IMR-90 (cell line): ENCODE data around the gene AFDN. TPM values are rescaled to one million over a fixed set of nuclear protein-coding genes. Genes with fewer than 3 reads are reported as not detected.

Source experiments
- ATAC-seq: fragments of 200-7000 bp; cut with Tn5 transposase; 2 replicates; pipeline ENCODE4 v1.9.1; 2020; ENCODE audit warnings: low read depth, mild to moderate bottlenecking, moderate library complexity
- BruUV-seq: library from RNA; stranded (reverse); fragments of 400-500 nt; replicated peaks from 2 replicates; lab custom pipeline; 2021; lab: Mats Ljungman, UMichigan
- CTCF ChIA-PET: fragments of 300-600 bp; formaldehyde crosslinking; extraction: SDS; loops from one replicate; lab custom pipeline; 2021; ENCODE audit warnings: antibody characterized with exemption; lab: Yijun Ruan, JAX
- POLR2A ChIA-PET: fragments of 300-600 bp; sonication (Branson Sonifier 250); formaldehyde crosslinking; loops from one replicate; lab custom pipeline; 2022; ENCODE audit warnings: antibody characterized with exemption; ENCODE audit not compliant: unreplicated experiment; lab: Charles Lee
- DNase-seq: peaks from one replicate; pipeline ENCODE4 v3.0.0; 2013
- H2AFZ ChIP-seq: replicated peaks from 2 replicates; pipeline ENCODE3; 2013; ENCODE audit warnings: low read length, mild to moderate bottlenecking; ENCODE audit not compliant: poor library complexity
- H2AK5ac ChIP-seq: 2 replicates; pipeline ENCODE4 v1.6.1; 2013; ENCODE audit warnings: low read depth, low read length, inconsistent platforms
- H2AK9ac ChIP-seq: replicated peaks from 2 replicates; pipeline ENCODE3; 2013; ENCODE audit warnings: mild to moderate bottlenecking, low read depth, low read length, moderate library complexity; ENCODE audit not compliant: poor library complexity
- H2BK120ac ChIP-seq: 2 replicates; pipeline ENCODE4 v1.6.1; 2013; ENCODE audit warnings: low read depth, low read length, inconsistent platforms
- H2BK15ac ChIP-seq: 3 replicates; pipeline ENCODE4 v1.6.1; 2013; ENCODE audit warnings: low read depth, low read length, inconsistent platforms
- H2BK20ac ChIP-seq: 2 replicates; pipeline ENCODE4 v1.6.1; 2013; ENCODE audit warnings: low read depth, mild to moderate bottlenecking, inconsistent platforms, low read length, moderate library complexity
- H2BK5ac ChIP-seq: 2 replicates; pipeline ENCODE4 v1.6.1; 2013; ENCODE audit warnings: mild to moderate bottlenecking, low read depth, low read length, inconsistent platforms; ENCODE audit not compliant: poor library complexity, severe bottlenecking
- H3K14ac ChIP-seq: replicated peaks from 2 replicates; pipeline ENCODE4 v1.6.1; 2013; ENCODE audit warnings: low read depth, low read length, inconsistent platforms
- H3K18ac ChIP-seq: 2 replicates; pipeline ENCODE4 v1.6.1; 2013; ENCODE audit warnings: low read depth, low read length, control low read depth
- H3K23ac ChIP-seq: 2 replicates; pipeline ENCODE4 v1.6.1; 2013; ENCODE audit warnings: low read depth, low read length, inconsistent platforms
- H3K27ac ChIP-seq: 2 replicates; pipeline ENCODE4 v1.5.1; 2013; ENCODE audit warnings: mild to moderate bottlenecking, control low read depth, low read length; ENCODE audit not compliant: insufficient read depth
- H3K27me3 ChIP-seq: 2 replicates; pipeline ENCODE4 v1.6.1; 2013; ENCODE audit warnings: low read length; ENCODE audit not compliant: control insufficient read depth, insufficient read depth
- H3K36me3 ChIP-seq: 2 replicates; pipeline ENCODE4 v1.6.1; 2013; ENCODE audit warnings: low read length, mixed read lengths; ENCODE audit not compliant: control insufficient read depth, insufficient read depth
- H3K4ac ChIP-seq: 2 replicates; pipeline ENCODE4 v1.6.1; 2013; ENCODE audit warnings: low read depth, low read length, inconsistent platforms
- H3K4me1 ChIP-seq: 2 replicates; pipeline ENCODE4 v1.6.1; 2013; ENCODE audit warnings: low read length, mixed read lengths; ENCODE audit not compliant: control insufficient read depth, insufficient read depth
- H3K4me2 ChIP-seq: 2 replicates; pipeline ENCODE4 v1.6.1; 2013; ENCODE audit warnings: low read depth, mild to moderate bottlenecking, control low read depth, low read length, moderate library complexity
- H3K4me3 ChIP-seq: 2 replicates; pipeline ENCODE4 v1.5.1; 2013; ENCODE audit warnings: low read depth, mild to moderate bottlenecking, control low read depth, low read length, moderate library complexity; ENCODE audit not compliant: insufficient read depth
- H3K56ac ChIP-seq: 2 replicates; pipeline ENCODE4 v1.6.1; 2013; ENCODE audit warnings: low read length, inconsistent platforms; ENCODE audit not compliant: insufficient read depth; ENCODE audit errors: extremely low read depth
- H3K79me1 ChIP-seq, 2 experiments: 2 replicates each; pipeline ENCODE4 v1.6.1; 2013; ENCODE audit warnings: low read length in 2 of 2, inconsistent platforms in 1 of 2, low read depth in 1 of 2
- H3K9ac ChIP-seq: 2 replicates; pipeline ENCODE4 v1.6.1; 2013; ENCODE audit warnings: low read depth, low read length, control low read depth
- H3K9me1 ChIP-seq: 2 replicates; pipeline ENCODE4 v1.6.1; 2013; ENCODE audit warnings: low read length, inconsistent platforms; ENCODE audit not compliant: insufficient read depth
- H3K9me3 ChIP-seq: 2 replicates; pipeline ENCODE4 v1.6.1; 2013; ENCODE audit warnings: low read length; ENCODE audit not compliant: control insufficient read depth, insufficient read depth
- H4K20me1 ChIP-seq: 2 replicates; pipeline ENCODE4 v1.6.1; 2013; ENCODE audit warnings: low read length, inconsistent platforms; ENCODE audit not compliant: insufficient read depth
- H4K5ac ChIP-seq: 2 replicates; pipeline ENCODE4 v1.6.1; 2013; ENCODE audit warnings: mild to moderate bottlenecking, low read depth, low read length, control low read depth
- H4K8ac ChIP-seq, 2 experiments: 2 replicates each; pipeline ENCODE4 v1.6.1; 2013; ENCODE audit warnings: low read depth in 2 of 2, low read length in 2 of 2, control low read depth in 1 of 2, inconsistent platforms in 1 of 2
- H4K91ac ChIP-seq: 2 replicates; pipeline ENCODE4 v1.6.1; 2013; ENCODE audit warnings: low read depth, low read length, inconsistent platforms; ENCODE audit not compliant: insufficient read depth
- RCOR1 ChIP-seq: IDR thresholded peaks from 2 replicates; pipeline ENCODE4 v1.6.1; 2012; ENCODE audit warnings: mild to moderate bottlenecking, low read length, improper control_type of control experiment; ENCODE audit not compliant: insufficient replicate concordance
- WGBS, 2 experiments: methylation state at CpG; one replicate each; pipeline versions ENCODE4 v1.1.5 to v1.1.7; 2013; ENCODE audit warnings: missing lambda C conversion rate in 2 of 2; ENCODE audit not compliant: insufficient read length in 1 of 2; ENCODE audit errors: extremely low coverage in 2 of 2; 5-methylcytosine and 5-hydroxymethylcytosine counted together
- dilution Hi-C: fragments of 300-500 bp; cut with HindIII; formaldehyde crosslinking; loops from one replicate; pipeline ENCODE4 v1.14.3; 2018; ENCODE audit warnings: low sequenced_read_pairs; ENCODE audit not compliant: unreplicated experiment
- in situ Hi-C: fragments of 300-500 bp; cut with MboI; formaldehyde crosslinking; loops from 3 replicates; pipeline ENCODE4 v1.14.3; 2019; ENCODE audit warnings: low sequenced_read_pairs, inconsistent platforms, mixed read lengths
- intact Hi-C: fragments of 100-400 bp; cut with micrococcal nuclease; formaldehyde crosslinking; loops from 2 replicates; pipeline ENCODE4 v1.10.0; 2022
- polyA plus RNA-seq, 3 experiments: library from polyadenylated mRNA; depleted of rRNA; stranded (reverse); fragments of >200 nt; gene quantifications; 2 replicates each; pipeline ENCODE4 v1.2.3, GENCODE V29; 2012; ENCODE audit warnings: low replicate concordance in 1 of 3
- total RNA-seq: library from RNA; depleted of rRNA; stranded (reverse); fragments of >200 nt; gene quantifications from 2 replicates; pipeline ENCODE4 v1.2.3, GENCODE V29; 2012
- TF ChIP-seq, protein P1 (sequence below): conservative IDR thresholded peaks from 2 replicates; pipeline ENCODE4 v1.5.1; 2012; ENCODE audit warnings: mild to moderate bottlenecking, low read depth, low read length, improper control_type of control experiment

AFDN gene
- total and polyA plus RNA-seq, 2 of the 4 experiments (the other 2 are of a cell fraction), result 11.6 to 20.8 TPM

DNA sequence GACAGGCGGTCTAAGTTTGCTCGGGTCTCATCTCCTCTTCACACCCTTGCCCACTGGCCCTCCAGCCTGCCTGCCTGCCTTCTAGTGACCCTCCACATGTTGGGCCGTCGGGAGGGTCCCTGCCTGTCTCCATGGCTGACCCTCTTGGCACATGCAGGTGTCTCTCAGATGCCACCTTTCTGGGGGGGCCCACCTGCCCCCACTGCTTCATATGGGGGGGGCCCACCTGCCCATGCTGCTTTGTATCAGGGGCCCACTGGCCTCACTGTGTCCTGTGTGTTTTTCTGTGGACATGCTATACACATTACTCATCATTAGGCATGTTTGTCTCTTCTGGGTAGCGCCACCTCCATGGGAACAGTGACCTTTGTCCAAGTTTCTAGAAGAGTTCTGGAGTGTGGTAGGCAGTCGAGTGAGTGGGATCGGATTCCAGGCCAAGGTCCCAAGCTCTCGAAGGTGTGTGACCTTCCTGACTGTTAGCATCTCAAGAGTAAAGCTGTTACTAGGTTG, 130.3 kb downstream of the AFDN start:
- H3K4ac ChIP-seq, result no peak overlapping the region
- H3K4me1 ChIP-seq, result peaks cover 3% of the 10 kb centered on the region; the same call in 1 of the 2 replicates
- peak; percentile 17 for DNase-seq
- H3K56ac ChIP-seq, result no peak overlapping the region
- H2AK9ac ChIP-seq, result no peak overlapping the region
- no peak overlapping the region for H3K4me2 ChIP-seq
- H3K27ac ChIP-seq, result no peak overlapping the region
- in situ Hi-C loops (no loop called here), dilution Hi-C loops (no loop called here), intact Hi-C loops (loop anchor here (10.0 kb wide), 1 partner anchor 78 kb away; no protein-coding TSS in a partner anchor)
- no peaks in the 10 kb centered on the region for H3K9me3 ChIP-seq
- H2BK20ac ChIP-seq, result no peak overlapping the region
- ChIA-PET POLR2A (no interaction called here), CTCF (no interaction called here)
- ATAC-seq, result peak; percentile 65; the same call in 1 of the 2 replicates
- no peak overlapping the region for H4K91ac ChIP-seq
- H3K9me1 ChIP-seq, result peaks cover 14% of the 10 kb centered on the region
- no peak overlapping the region for H4K8ac ChIP-seq
- BruUV-seq, result no TSS peak
- H2AK5ac ChIP-seq, result 0 out of 2 replicates have a peak overlapping the region, but pooled peaks have one; percentile 35
- peaks cover 3% of the 10 kb centered on the region for H3K36me3 ChIP-seq
- no peak overlapping the region for H2BK5ac ChIP-seq
- H2AFZ ChIP-seq, result peak overlapping the region; percentile 44
- no peak overlapping the region for H3K4me3 ChIP-seq
- no CpG with 5 or more reads among the region's 8 CpGs for WGBS, 2 experiments
- H3K27me3 ChIP-seq, result no peaks in the 10 kb centered on the region
- no peak overlapping the region for H3K23ac ChIP-seq
- no peak overlapping the region for H3K14ac ChIP-seq
- H4K5ac ChIP-seq, result no peak overlapping the region
- no peak overlapping the region for H3K18ac ChIP-seq
- no peaks in the 10 kb centered on the region for H4K20me1 ChIP-seq
- no peak for TF ChIP-seq RCOR1
- TF ChIP-seq, protein P1, sequence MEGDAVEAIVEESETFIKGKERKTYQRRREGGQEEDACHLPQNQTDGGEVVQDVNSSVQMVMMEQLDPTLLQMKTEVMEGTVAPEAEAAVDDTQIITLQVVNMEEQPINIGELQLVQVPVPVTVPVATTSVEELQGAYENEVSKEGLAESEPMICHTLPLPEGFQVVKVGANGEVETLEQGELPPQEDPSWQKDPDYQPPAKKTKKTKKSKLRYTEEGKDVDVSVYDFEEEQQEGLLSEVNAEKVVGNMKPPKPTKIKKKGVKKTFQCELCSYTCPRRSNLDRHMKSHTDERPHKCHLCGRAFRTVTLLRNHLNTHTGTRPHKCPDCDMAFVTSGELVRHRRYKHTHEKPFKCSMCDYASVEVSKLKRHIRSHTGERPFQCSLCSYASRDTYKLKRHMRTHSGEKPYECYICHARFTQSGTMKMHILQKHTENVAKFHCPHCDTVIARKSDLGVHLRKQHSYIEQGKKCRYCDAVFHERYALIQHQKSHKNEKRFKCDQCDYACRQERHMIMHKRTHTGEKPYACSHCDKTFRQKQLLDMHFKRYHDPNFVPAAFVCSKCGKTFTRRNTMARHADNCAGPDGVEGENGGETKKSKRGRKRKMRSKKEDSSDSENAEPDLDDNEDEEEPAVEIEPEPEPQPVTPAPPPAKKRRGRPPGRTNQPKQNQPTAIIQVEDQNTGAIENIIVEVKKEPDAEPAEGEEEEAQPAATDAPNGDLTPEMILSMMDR, result no peak
- no peak overlapping the region for H3K9ac ChIP-seq
- peaks cover 0 to 13% of the 10 kb centered on the region in 2 experiments for H3K79me1 ChIP-seq
- H2BK15ac ChIP-seq, result 0 out of 3 replicates have a peak overlapping the region, but pooled peaks have one; percentile 13
- H2BK120ac ChIP-seq, result no peak overlapping the region
